Measurements from ENCODE around the gene MAD1L1.

DNA sequence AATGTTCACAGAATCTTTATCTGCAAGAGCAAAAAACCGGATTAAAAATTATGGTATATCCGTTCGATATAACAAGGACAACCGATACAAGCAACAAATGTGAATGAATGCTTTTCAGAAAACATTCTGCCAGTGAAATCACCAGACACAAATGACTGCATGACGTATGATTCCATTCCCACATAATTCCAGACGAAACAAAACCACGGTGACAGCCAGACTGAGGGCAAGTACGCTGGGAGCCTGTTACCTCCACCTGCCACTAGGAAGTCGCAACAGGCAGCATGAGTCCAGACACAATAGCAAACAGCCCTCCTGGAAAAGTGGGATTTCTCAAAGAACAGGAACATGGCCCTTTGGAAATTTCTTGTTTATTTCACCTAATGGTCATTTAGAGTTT lies 41.7 kb downstream of the MAD1L1 start:
- TF ChIP-seq, protein P1, sequence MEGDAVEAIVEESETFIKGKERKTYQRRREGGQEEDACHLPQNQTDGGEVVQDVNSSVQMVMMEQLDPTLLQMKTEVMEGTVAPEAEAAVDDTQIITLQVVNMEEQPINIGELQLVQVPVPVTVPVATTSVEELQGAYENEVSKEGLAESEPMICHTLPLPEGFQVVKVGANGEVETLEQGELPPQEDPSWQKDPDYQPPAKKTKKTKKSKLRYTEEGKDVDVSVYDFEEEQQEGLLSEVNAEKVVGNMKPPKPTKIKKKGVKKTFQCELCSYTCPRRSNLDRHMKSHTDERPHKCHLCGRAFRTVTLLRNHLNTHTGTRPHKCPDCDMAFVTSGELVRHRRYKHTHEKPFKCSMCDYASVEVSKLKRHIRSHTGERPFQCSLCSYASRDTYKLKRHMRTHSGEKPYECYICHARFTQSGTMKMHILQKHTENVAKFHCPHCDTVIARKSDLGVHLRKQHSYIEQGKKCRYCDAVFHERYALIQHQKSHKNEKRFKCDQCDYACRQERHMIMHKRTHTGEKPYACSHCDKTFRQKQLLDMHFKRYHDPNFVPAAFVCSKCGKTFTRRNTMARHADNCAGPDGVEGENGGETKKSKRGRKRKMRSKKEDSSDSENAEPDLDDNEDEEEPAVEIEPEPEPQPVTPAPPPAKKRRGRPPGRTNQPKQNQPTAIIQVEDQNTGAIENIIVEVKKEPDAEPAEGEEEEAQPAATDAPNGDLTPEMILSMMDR (IDR thresholded peaks at IDR 0.05 in 2 of 3, conservative IDR thresholded peaks at IDR 0.05 in 1 of 3; ENCODE audit: borderline replicate concordance in 1 of 3, insufficient read depth in 1 of 3, low read depth in 2 of 3, low read length in 2 of 3), result no peak; a peak in 1 of 6 replicates
- no peak for TF ChIP-seq RAD21 (IDR thresholded peaks at IDR 0.05; ENCODE audit: low read depth)
- no peak for TF ChIP-seq EGR1 (IDR thresholded peaks at IDR 0.05; ENCODE audit: low read depth)
- TF ChIP-seq EZH2 (IDR thresholded peaks at IDR 0.05), result no peak
- TF ChIP-seq, protein P2, sequence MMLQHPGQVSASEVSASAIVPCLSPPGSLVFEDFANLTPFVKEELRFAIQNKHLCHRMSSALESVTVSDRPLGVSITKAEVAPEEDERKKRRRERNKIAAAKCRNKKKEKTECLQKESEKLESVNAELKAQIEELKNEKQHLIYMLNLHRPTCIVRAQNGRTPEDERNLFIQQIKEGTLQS (IDR thresholded peaks at IDR 0.05), result no peak
- TF ChIP-seq JUND (IDR thresholded peaks at IDR 0.05), result no peak
- TF ChIP-seq POLR2A (IDR thresholded peaks at IDR 0.05; ENCODE audit: borderline replicate concordance, extremely low read depth, insufficient read depth, insufficient read length), result no peak
- TF ChIP-seq EZH2phosphoT487 (IDR thresholded peaks at IDR 0.05; ENCODE audit: borderline replicate concordance), result no peak
